HG03460 (cell line): Measurements from ENCODE around the gene PTGES2.
A peak's percentile ranks its signal among the peaks of the same experiment; 100 is the strongest.

Source experiments
- ATAC-seq: cut with Tn5 transposase; IDR thresholded peaks from one replicate; pipeline ENCODE4 v1.9.1; 2021; ENCODE audit not compliant: unreplicated experiment

Gene PTGES2

GRCh38 chr9:128127568-128127989 is at the start of gene PTGES2:
Gene PTGES2, minus strand, starts transcription at chr9:128127729. Its CDS starts 12 bp downstream, at chr9:128127717.
- peak; percentile 52 for ATAC-seq

DNA sequence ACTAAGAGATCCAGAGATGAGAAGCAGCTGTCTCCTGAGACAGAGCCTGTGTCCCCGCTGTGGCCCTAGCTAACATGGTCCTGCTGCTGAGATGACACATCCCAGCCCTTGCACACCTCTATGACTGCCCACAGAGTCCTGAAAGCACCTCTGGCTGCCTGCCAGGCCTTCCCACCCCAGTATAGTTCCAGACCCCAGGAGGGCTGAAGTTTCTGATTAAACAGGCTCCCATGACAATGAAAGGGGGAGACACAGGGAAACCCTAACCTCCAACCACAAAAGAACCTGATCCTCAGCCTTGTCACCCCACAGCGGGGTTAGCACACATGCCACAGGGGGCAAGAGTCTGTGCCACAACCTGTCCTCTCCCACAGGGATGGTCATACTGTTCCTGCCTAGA is 48.2 kb upstream of the PTGES2 start:
- ATAC-seq, result no peak

DNA sequence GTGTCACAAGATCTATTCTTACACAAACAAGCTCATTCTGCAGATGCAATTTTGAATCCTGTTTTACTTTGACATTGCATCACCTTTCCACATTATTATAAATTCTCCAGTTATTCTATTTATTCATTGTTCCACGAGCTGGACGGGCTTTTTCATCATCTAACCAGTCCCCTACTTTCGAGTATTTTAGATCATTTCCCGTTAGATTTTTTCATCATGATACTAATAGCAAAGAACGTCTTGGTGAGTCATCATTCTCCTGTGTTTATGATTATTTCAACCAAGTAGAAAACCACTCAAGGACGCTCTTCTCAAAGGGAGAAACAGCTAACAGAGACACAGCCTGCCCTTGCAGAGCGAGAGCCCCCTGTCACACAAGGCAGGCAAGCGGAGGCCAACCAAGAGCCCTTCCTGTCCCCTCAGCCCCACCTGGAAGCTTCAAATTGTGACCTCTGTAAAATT is 47.6 kb upstream of the PTGES2 start:
- no peak for ATAC-seq

DNA sequence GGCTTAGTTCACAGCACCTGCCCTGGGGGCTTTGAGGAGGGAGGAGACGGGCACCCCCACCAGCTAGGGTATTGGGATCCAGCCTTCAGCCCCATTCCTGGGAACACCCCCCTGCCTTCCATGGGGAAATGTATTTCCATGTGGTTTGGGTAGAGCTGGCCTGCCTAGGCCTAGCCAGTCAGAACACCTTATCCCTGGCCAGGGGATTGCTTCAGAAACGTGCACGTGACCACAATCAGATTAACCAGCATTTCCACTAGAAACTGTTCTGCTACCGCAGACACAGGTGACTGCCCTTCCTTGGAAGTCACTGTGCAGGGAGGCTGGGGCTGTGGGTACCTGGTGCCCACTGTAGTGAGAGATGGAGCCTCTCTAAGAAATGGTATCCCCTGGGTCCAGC is 46.5 kb upstream of the PTGES2 start:
- ATAC-seq, result no peak

DNA sequence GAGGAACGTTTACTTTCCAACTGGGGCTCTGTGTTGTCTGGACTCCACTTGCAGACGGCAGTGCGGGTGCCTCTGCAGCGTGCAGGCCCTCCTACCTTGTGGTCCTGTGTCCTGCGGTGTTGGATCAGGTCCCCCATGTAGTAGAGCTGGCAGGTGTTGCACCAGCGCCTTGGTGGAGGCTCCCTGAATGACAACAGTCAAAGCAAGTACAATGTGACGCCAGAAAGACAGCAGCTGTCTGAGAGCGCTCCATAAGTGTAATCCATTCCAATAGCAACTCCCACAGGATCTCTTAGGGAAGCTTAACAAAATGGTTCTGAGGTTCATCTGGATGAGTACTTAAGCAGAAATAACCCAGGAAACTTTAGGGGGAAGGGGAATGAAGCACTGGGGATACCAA is 42.4 kb upstream of the PTGES2 start:
- ATAC-seq, result no peak

GRCh38 chr9:128169492-128169891 is 42.0 kb upstream of the PTGES2 start:
- ATAC-seq, result no peak

DNA sequence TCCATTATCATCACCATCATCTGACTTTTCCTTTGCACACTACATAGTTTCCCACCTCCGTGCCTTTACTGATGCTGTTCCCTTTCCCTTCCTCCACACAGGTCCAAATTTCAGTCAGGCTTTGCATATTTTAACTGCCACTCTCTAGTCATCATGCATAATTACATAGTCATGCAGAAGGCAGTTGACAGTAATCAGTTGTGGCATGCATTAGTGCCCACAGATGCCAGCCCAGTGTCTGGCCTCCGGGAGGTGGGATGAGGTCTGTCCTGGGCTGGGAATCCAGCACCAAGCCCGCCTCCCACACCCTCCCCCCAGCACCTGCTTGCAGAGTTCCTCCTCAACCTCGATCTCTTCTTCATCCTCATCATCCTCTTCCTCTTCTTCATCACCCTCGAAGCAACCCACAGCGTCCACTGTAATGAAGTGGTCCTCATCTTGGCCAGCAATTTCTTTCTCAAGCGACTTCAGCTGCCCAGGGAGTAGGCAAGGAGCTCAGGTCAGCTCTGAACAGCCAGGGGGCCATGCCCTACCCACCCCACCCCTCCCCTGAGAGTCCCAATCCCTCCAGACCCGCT is 41.3 kb upstream of the PTGES2 start:
- ATAC-seq, result no peak

DNA sequence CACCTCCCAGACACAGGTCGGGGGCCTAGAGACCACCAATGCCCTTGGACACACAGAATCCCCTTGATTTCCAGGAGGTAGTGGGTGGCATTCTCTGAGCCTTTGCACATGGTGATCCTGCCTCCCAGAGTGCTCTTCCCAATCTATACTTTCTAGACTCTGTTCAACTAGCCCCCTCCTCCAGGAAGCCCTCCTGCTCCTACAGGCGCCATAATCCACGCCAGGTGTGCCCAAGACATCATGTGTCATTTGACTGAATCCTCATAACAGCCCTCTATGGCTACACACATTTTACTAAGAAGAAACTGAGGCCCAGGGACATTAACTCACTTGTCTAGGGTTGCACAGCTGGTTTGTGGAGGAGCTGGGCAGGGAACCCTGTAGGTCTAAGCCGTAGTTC is 39.7 kb upstream of the PTGES2 start:
- ATAC-seq, result no peak

GRCh38 chr9:128166169-128166568 is 38.6 kb upstream of the PTGES2 start:
- ATAC-seq, result no peak

GRCh38 chr9:128164307-128164885 is 36.9 kb upstream of the PTGES2 start:
- no peak for ATAC-seq

GRCh38 chr9:128163523-128164306 is 36.2 kb upstream of the PTGES2 start:
- no peak for ATAC-seq

DNA sequence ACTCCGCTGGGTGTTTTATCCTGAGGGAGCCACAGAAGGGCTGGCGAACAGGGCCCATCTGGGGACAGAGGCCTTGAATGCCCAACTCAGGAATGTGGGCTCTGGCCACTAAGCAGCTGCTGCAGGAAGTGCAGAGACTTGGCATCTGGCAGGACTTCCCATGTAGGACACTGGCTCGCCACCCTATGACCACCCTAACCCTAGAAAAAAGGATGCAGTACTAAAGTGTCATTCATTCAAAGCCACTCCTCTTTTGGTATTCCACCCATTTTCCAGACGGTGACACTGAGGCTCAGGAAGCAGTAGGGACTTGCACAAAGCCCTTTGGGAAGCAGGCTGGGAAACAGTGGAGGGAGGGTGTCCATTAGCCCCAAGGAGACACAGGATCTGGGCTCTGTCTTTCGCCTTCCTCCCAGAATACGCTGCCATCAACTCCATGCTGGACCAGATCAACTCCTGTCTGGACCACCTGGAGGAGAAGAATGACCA is 35.5 kb upstream of the PTGES2 start:
- no peak for ATAC-seq

- ATAC-seq, result no peak
Observed at GRCh38 chr9:128162215-128163026, 34.9 kb upstream of the PTGES2 start.

DNA sequence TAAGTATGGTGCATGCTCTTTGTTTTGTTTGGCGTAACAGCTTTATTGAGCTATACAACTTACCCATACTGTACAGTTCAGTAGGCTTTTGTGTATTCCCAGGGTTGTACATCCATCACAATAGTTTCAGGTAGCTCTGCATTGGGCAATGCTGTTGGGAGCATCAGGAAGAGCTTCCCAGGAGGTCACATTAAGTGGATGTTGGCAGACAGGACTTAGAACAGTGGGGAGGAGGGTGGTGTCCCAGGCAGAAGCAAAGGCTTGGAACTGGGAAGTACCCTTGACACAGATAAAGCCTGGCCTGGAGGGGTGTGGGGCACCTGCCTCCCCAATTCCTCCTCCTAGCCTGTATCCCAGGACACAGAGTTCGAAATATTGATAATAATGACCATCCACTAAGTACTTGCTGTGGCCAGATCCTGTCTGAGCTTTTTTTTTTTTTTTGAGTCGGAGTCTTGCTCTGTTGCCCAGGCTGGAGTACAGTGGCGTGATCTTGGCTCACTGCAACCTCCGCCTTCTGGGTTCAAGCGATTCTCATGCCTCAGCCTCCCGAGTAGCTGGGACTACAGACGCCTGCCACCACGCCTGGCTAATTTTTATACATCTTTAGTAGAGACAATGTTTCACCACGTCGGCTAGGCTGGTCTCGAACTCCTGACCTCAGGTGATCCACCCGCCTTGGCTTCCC is 33.8 kb upstream of the PTGES2 start:
- no peak for ATAC-seq

- peak; percentile 7 for ATAC-seq
Observed at GRCh38 chr9:128160603-128160987, 33.1 kb upstream of the PTGES2 start.

GRCh38 chr9:128159784-128160602 is 32.5 kb upstream of the PTGES2 start, which contains the start of gene BBLN:
Gene BBLN, plus strand, starts transcription at chr9:128160265. Its CDS starts 143 bp downstream, at chr9:128160408.
- peak; percentile 70 for ATAC-seq

- ATAC-seq, result peak; percentile 22
Observed at GRCh38 chr9:128159522-128159783, 31.9 kb upstream of the PTGES2 start.

GRCh38 chr9:128155736-128156500 is 28.4 kb upstream of the PTGES2 start:
- no peak for ATAC-seq
